HG03575 (cell line): ENCODE measurements around the gene COL19A1.

Experiments used
- ATAC-seq: cut with Tn5 transposase; IDR thresholded peaks from one replicate; pipeline ENCODE4 v1.9.1; 2021; ENCODE audit not compliant: unreplicated experiment, insufficient number of reproducible peaks, low FRiP score; ENCODE audit errors: extremely low read depth

Gene COL19A1

GRCh38 chr6:70234561-70235236, 368.3 kb downstream of the COL19A1 start:
- no peak for ATAC-seq

DNA sequence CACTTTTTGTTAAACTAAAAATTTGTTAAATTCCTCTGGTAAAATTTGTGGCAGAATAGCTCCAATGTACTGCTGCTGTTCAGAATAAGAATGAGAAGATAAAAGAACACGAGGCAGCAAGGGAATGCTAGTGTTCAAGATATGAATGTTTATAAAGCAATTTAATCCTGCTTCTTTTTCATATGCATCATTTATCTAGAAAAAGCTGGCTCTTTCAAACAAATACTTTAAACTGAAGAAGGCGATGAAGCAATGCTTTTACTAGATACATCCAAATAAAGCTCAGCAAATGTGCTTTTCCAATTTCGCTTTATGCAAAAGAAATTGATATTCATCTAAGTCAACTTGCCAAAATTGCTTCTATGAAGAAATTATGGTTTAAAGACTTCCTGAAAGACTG, 370.0 kb downstream of the COL19A1 start:
- no peak for ATAC-seq

GRCh38 chr6:70241031-70241430, 374.7 kb downstream of the COL19A1 start:
- no peak for ATAC-seq

GRCh38 chr6:70241991-70242420, 375.6 kb downstream of the COL19A1 start:
- ATAC-seq, result no peak

DNA sequence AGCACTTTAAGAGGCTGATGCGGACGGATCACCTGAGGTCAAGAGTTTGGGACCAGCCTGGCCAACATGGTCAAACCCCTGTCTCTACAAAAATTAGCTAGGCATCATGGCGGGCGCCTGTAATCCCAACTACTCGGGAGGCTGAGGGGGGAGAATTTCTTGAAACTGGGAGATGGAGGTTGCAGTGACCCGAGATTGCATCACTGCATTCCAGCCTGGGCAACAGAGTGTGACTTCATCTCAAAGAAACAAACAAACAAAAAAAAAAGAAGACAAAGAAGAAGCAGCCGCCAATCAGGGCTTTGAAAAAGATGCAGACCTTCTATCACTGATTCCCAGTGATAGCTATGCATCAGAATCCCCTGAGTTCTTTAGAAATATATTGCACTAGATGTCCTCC, 379.8 kb downstream of the COL19A1 start:
- ATAC-seq, result no peak

DNA sequence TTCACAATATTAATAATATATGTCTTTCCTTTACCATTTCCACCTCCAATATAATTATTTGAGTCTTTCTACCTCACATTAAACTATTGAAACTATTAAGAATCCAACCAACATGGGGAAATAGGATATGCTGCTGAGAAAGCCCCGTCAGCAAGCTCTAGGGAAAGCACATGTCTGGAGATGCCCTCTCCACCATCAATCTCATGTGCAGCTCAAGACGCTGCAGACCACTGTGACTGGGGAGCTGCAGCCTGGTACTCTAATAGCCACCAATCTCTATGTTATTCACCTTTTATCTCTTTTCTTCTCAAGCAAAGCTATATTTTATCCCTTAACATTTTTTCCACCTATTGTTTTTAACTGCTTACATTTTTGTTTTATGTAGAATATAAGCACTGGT, 386.2 kb downstream of the COL19A1 start:
- ATAC-seq, result no peak

DNA sequence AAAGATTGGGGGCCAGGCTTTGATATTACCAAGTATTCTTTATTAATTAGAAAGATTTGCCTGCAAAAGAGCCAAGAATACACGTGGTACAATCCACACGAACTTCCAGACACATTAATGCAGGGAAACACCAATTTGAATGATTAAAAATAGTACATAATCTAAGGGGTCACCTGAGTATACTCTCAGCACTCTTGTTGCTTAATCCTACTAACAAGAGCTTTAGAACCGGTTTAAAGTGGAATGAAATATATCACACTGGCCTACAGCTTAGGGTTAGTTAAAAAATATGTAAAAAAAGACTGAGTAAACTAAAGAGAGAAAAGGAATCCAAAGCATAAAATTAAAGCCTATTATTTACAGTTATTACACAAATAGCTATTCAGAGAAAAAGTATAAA, 387.6 kb downstream of the COL19A1 start:
- ATAC-seq, result no peak

DNA sequence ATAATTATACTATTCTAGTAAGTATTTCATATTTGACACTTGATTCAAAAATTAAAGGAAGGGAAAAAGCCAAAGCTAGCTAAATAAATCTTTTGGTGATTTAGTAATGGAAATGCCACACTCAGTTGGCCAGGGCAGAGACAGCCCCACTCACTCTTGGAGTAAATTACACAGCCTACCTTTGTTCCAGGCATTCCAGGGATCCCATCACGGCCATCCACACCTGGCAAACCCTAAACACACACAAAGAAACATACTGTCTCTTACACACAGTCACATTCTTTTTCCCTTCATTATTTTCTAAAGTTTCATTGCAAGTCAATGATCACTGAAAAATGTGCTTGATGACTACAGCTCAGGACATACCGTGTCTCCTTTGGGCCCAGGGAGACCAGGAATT, 388.4 kb downstream of the COL19A1 start:
- no peak for ATAC-seq

- no peak for ATAC-seq
Observed at GRCh38 chr6:70257768-70258273, 391.5 kb downstream of the COL19A1 start.

DNA sequence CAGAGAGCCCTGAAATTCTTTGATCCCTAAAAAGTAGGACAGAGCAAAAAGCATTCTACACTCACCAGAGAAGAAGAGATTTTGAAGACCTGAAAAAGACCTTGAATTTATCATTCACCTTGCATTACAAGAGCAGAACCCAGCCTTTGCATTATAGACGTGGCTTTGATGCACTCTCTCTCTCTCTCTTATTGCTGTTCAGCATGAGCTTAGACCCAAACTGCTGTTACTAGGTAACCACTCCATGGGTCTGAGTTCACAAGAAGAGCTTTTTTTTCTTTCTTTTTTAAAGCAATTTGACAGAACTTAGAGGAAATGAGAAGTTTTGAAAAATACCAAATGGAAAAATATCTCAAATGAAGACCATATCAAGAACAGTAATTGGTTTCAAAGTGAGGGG, 392.1 kb downstream of the COL19A1 start:
- no peak for ATAC-seq
